Keratinocyte (primary cell): ENCODE data around the gene CDH13. TPM values are rescaled to one million over a fixed set of nuclear protein-coding genes. Genes with fewer than 3 reads are reported as not detected.

Source experiments
- DNase-seq: peaks from one replicate; pipeline ENCODE4 v3.0.0-alpha.2; 2011; ENCODE audit warnings: low read depth, missing footprints, low spot score
- FAIRE-seq: peaks from 2 replicates; lab custom pipeline; 2011; peaks lifted over from hg19 to GRCh38; lab: Jason Lieb, UNC
- H2AFZ ChIP-seq: 2 replicates; pipeline ENCODE4 v1.6.0; 2012; ENCODE audit warnings: low read length, control low read depth, inconsistent platforms; ENCODE audit not compliant: control insufficient read depth
- H3K27ac ChIP-seq: 2 replicates; pipeline ENCODE4 v1.5.1; 2011; ENCODE audit warnings: low read length; ENCODE audit not compliant: control insufficient read depth, insufficient read depth
- H3K27me3 ChIP-seq: 3 replicates; pipeline ENCODE4 v1.6.0; 2011; ENCODE audit warnings: low read length; ENCODE audit not compliant: control insufficient read depth, insufficient read depth; ENCODE audit errors: extremely low read depth
- H3K36me3 ChIP-seq, 2 experiments: 2 replicates in 1 of 2; 3 replicates in 1 of 2; pipeline ENCODE4 v1.5.1; 2011; ENCODE audit warnings: low read length in 2 of 2, mild to moderate bottlenecking in 1 of 2; ENCODE audit not compliant: control insufficient read depth in 2 of 2, insufficient read depth in 2 of 2; ENCODE audit errors: extremely low read depth in 1 of 2
- H3K4me1 ChIP-seq: 3 replicates; pipeline ENCODE4 v1.5.1; 2011; ENCODE audit warnings: low read length; ENCODE audit not compliant: control insufficient read depth, insufficient read depth; ENCODE audit errors: extremely low read depth
- H3K4me2 ChIP-seq: 3 replicates; pipeline ENCODE4 v1.6.0; 2011; ENCODE audit warnings: low read depth, low read length; ENCODE audit not compliant: control insufficient read depth, insufficient read depth; ENCODE audit errors: extremely low read depth
- H3K4me3 ChIP-seq, 3 experiments: fragments of 200-600 bp in 1 of 3; sonication (generic) in 1 of 3; 2 replicates in 2 of 3; 3 replicates in 1 of 3; pipeline ENCODE4 v1.5.1; 2011 to 2016; ENCODE audit warnings: low read length in 3 of 3, mild to moderate bottlenecking in 3 of 3, control low read depth in 2 of 3, inconsistent platforms in 1 of 3, low read depth in 1 of 3, mixed read lengths in 1 of 3, mixed run types in 1 of 3, moderate library complexity in 1 of 3; ENCODE audit not compliant: control insufficient read depth in 2 of 3, insufficient read depth in 2 of 3; ENCODE audit errors: extremely low read depth in 1 of 3
- H3K79me2 ChIP-seq: 2 replicates; pipeline ENCODE4 v1.6.0; 2012; ENCODE audit warnings: low read length; ENCODE audit not compliant: control insufficient read depth, insufficient read depth
- H3K9ac ChIP-seq: 3 replicates; pipeline ENCODE4 v1.6.0; 2011; ENCODE audit warnings: low read length; ENCODE audit not compliant: control insufficient read depth, insufficient read depth; ENCODE audit errors: extremely low read depth
- H3K9me1 ChIP-seq: 3 replicates; pipeline ENCODE4 v1.6.0; 2011; ENCODE audit warnings: low read length; ENCODE audit not compliant: control insufficient read depth, insufficient read depth; ENCODE audit errors: extremely low read depth
- H3K9me3 ChIP-seq: 2 replicates; pipeline ENCODE4 v1.5.1; 2012; ENCODE audit warnings: low read depth, low read length; ENCODE audit not compliant: control insufficient read depth
- H4K20me1 ChIP-seq: 3 replicates; pipeline ENCODE4 v1.6.0; 2011; ENCODE audit warnings: low read length; ENCODE audit not compliant: control insufficient read depth, insufficient read depth; ENCODE audit errors: extremely low read depth
- EZH2 ChIP-seq: IDR thresholded peaks from one replicate; pipeline ENCODE4 v1.6.1; 2012; ENCODE audit warnings: inconsistent platforms, mild to moderate bottlenecking, low read length, moderate library complexity
- dilution Hi-C: fragments of 300-500 bp; cut with MboI; formaldehyde crosslinking; loops from one replicate; pipeline ENCODE4 v1.7.0; 2020; ENCODE audit warnings: low sequenced_read_pairs; ENCODE audit not compliant: extremely low pct_ligation_motif_present
- polyA plus RNA-seq, 5 experiments: library from polyadenylated mRNA; depleted of rRNA in 3 of 5; stranded (reverse) in 3 of 5; stranded (forward) in 1 of 5; unstranded in 1 of 5; fragments of >200 nt; gene quantifications; 1 replicate in 1 of 5; 2 replicates in 3 of 5; 3 replicates in 1 of 5; pipeline versions ENCODE4 v1.2.1 to v1.2.3, GENCODE V29; 2011 to 2012; ENCODE audit warnings: missing spikeins in 2 of 5, low read depth in 1 of 5, low replicate concordance in 1 of 5
- TF ChIP-seq, protein P1 (sequence below), 3 experiments: IDR thresholded peaks in 1 of 3; conservative IDR thresholded peaks in 1 of 3; optimal IDR thresholded peaks in 1 of 3; 2 replicates in 2 of 3; 3 replicates in 1 of 3; pipeline versions ENCODE3 to v1.5.1; 2011; ENCODE audit warnings: low read length in 3 of 3, mild to moderate bottlenecking in 3 of 3, moderate library complexity in 2 of 3, control low read depth in 1 of 3, inconsistent platforms in 1 of 3; ENCODE audit not compliant: insufficient read depth in 2 of 3; ENCODE audit errors: extremely low read depth in 1 of 3

Gene CDH13
- polyA plus RNA-seq, 1 donor (not counting 4 experiments of a cell fraction or from before 2014, with no cell fraction given) = 111 TPM

DNA sequence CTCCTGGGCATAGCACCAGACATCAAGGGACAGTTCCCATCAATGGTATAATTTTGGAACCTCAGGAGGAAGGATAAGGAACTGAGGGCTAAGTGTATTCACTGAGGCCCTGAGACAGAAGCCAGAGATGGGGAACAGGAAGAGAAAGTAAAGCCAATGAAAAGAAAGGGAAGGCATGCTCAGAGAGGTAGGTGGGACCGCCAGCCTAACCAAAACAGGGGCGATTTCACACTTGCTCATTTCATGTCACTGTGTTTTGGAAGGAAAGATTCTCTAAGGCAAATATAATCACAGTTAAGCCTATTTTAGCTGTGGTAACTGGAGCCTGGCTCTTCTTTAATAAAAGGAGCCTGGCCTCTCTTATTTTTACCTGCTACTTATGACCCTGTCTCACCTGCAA lies 411.1 kb downstream of the CDH13 start:
- dilution Hi-C loops = no loop called here
- Histone ChIP-seq H3K4me2 (no peak overlapping the region), H3K27ac (no peak overlapping the region)

DNA sequence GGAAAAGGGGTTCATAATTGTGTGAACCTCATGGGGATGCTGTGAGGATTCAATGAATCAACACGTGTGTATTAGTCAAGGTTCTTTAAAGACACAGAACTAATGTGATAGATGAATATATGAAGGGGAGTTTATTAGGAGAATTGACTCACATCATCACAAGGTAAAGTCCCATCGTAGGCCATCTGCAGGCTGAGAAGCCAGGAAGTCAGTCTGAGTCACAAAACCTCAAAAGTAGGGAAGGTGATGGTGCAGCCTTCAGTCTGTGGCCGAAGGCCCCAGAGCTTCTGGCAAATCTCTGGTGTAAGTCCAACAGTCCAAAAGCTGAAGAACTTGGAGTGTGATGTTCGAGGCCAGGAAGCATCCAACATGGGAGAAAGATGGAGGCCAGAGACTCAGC lies 413.4 kb downstream of the CDH13 start:
- Histone ChIP-seq H3K36me3 (peaks cover 0 to 6% of the 10 kb centered on the region in 2 experiments), H3K27me3 (no peaks in the 10 kb centered on the region), H3K4me3 (no peak overlapping the region), H2AFZ (no peak overlapping the region), H3K9ac (no peak overlapping the region), H3K4me2 (peak overlapping the region; percentile 33), H3K9me1 (no peaks in the 10 kb centered on the region), H3K79me2 (no peaks in the 10 kb centered on the region), H4K20me1 (no peaks in the 10 kb centered on the region), H3K27ac (peak overlapping the region; percentile 46), H3K4me1 (peaks cover 16% of the 10 kb centered on the region), H3K9me3 (no peaks in the 10 kb centered on the region)
- no peak for TF ChIP-seq EZH2
- TF ChIP-seq, protein P1, sequence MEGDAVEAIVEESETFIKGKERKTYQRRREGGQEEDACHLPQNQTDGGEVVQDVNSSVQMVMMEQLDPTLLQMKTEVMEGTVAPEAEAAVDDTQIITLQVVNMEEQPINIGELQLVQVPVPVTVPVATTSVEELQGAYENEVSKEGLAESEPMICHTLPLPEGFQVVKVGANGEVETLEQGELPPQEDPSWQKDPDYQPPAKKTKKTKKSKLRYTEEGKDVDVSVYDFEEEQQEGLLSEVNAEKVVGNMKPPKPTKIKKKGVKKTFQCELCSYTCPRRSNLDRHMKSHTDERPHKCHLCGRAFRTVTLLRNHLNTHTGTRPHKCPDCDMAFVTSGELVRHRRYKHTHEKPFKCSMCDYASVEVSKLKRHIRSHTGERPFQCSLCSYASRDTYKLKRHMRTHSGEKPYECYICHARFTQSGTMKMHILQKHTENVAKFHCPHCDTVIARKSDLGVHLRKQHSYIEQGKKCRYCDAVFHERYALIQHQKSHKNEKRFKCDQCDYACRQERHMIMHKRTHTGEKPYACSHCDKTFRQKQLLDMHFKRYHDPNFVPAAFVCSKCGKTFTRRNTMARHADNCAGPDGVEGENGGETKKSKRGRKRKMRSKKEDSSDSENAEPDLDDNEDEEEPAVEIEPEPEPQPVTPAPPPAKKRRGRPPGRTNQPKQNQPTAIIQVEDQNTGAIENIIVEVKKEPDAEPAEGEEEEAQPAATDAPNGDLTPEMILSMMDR (optimal IDR thresholded peaks at IDR 0.05 in 1 of 3, IDR thresholded peaks at IDR 0.05 in 1 of 3, conservative IDR thresholded peaks at IDR 0.05 in 1 of 3; ENCODE audit: extremely low read depth in 1 of 3, insufficient read depth in 2 of 3, low read length in 3 of 3) = no peak
- dilution Hi-C loops = no loop called here
- FAIRE-seq (peak; percentile 69), DNase-seq (peak; percentile 7)

More for the DNA sequence above, 411.1 kb downstream of the CDH13 start:
- peaks cover 16% of the 10 kb centered on the region for H3K4me1 ChIP-seq
- FAIRE-seq (peak; percentile 13), DNase-seq (no peak)
- no peaks in the 10 kb centered on the region for H3K9me3 ChIP-seq
- H2AFZ ChIP-seq = no peak overlapping the region
- TF ChIP-seq EZH2 = no peak
- TF ChIP-seq, protein P1 (optimal IDR thresholded peaks at IDR 0.05 in 1 of 3, IDR thresholded peaks at IDR 0.05 in 1 of 3, conservative IDR thresholded peaks at IDR 0.05 in 1 of 3; ENCODE audit: extremely low read depth in 1 of 3, insufficient read depth in 2 of 3, low read length in 3 of 3) = no peak
- no peak overlapping the region for H3K4me3 ChIP-seq
- H3K9ac ChIP-seq = no peak overlapping the region
- peaks cover 2 to 18% of the 10 kb centered on the region in 2 experiments for H3K36me3 ChIP-seq
- H3K79me2 ChIP-seq = no peaks in the 10 kb centered on the region
- no peaks in the 10 kb centered on the region for H4K20me1 ChIP-seq
- no peaks in the 10 kb centered on the region for H3K9me1 ChIP-seq
- H3K27me3 ChIP-seq = no peaks in the 10 kb centered on the region
